CD1c-positive myeloid dendritic cell (primary cell): ENCODE measurements around the gene TIAM1.

Experiments
- DNase-seq: peaks from one replicate; pipeline ENCODE4 v3.0.0-alpha.2; 2016; ENCODE audit errors: extremely low spot score

TIAM1 gene

DNA sequence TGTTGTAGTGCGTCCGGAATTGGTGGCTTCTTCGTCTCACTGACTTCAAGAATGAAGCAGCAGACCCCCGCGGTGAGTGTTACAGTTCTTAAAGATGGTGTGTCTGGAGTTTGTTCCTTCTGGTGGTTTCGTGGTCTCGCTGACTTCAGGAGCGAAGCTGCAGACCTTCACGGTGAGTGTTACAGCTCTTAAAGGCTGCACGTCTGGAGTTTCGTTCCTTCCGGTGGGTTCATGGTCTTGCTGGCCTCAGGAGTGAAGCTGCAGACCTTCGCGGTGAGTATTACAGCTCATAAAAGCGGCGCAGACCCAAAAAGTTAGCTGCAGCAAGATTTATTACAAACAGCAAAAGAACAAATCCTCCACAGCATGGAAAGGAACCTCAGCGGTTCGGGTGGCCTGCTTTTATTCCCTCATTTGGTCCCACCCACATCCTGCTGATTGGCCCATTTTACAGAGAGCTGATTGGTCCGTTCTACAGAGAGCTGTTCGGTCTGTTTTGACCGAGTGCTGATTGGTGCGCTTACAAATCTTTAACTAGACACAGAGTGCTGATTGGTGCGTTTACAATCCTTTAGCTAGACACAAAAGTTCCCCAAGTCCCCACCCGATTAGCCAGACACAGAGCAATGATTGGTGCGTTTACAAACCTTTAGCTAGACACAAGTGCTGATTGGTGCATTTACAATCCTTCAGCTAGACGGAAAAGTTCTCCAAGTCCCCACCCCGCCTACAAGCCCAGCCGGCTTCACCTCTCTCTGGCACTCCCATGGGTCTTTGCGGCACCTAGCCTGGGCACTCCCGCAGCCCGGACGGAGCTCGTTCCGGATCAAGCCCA, 256.2 kb downstream of the TIAM1 start:
- no peak for DNase-seq

DNA sequence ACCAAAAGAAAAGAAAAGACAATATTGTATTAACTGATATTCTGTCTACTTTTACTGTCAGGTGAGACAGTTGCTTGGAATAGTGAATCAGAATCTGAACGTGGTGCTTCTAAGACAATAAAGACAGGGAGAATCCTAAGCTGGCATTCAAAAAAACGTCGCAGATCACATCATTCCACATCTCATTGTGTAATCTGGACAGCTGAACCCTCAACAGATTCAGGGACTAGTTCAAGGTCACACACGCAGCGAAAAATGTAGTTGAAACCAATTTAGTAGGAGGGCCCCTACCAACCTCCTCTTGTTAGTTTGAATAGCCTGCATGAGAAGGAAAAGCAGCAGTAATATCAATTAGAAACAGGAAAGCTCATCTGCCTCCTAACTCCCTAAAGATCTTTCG, 259.4 kb downstream of the TIAM1 start:
- no peak for DNase-seq

DNA sequence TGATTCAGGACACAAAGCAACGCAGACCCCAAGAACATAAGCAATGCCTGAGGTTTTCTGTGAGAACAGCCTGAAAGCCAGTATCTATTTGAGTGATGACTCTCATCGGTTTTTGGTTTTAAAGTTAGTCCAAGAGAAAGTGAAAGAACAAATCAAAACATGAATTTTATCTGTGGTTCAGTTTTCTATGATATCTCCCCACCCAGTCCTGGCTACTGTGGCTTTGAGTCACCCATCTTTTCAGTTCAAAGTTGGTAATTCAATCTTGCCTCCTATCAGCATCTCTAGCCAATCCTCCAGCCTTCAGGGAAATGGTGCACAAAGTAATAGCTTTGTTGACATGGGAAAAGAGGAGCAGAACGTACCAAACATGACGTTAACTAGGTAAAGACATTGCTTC, 265.3 kb downstream of the TIAM1 start:
- no peak for DNase-seq

DNA sequence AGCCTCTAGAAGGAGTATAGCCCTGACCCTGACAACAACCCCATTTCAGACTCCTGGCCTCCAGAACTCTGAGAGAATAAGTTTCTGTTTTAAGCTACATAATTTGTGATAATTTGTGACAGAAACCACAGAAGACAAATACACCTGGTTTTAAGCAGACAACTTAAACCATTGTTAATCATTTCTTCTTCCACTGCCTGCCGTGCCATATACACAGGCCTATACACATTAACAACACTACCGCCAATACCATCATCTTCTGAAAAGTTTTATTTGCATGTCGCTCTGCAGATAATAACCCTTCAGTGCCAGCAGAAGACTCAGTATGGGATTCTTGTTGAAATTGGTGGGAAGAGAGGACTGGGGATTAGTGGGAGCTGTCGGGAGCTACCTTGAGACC, 265.8 kb downstream of the TIAM1 start:
- DNase-seq = no peak

DNA sequence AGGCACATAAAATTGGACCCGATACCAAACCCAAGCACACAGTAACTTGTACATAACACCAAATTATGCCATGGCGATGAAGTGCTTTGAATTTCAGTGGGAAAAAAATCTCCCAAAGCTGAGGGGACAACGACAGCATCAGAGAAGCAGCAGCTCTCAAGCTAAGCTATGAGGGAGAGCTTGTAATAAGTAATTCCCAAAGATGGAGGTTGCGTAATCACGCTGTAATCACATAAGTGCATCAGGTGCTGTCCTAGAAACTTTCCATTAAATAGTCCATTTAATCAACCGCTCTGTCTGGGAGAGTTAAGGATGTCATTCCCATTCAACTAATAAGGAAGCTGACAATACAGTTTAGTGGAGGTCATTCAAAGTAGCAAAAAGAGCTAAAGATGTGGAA, 268.2 kb downstream of the TIAM1 start:
- DNase-seq = no peak

DNA sequence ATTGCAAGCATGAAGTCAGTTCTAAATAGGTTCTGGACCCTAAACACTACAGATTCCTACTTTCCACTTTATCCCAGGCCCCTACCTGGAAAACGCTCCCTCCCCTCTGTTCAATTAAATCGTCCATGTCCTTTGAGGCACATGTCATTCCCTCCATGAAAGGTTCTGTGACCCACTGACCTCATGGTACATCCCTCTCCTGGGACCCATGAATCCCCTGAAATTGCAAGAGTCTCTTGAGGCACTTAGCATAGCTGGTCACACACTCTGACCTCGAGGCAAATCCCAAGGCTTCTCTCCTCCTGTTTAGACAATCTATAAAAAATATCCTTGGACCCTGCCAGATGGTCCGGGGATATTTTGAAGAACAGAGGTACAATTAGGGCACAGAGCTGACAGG, 271.5 kb downstream of the TIAM1 start:
- no peak for DNase-seq
